Measurements from ENCODE around the gene PLCB3. TPM values are rescaled to one million over a fixed set of nuclear protein-coding genes. Genes with fewer than 3 reads are reported as not detected.

The PLCB3 gene
- polyA plus RNA-seq, 1 experiment, result 30.2 TPM

DNA sequence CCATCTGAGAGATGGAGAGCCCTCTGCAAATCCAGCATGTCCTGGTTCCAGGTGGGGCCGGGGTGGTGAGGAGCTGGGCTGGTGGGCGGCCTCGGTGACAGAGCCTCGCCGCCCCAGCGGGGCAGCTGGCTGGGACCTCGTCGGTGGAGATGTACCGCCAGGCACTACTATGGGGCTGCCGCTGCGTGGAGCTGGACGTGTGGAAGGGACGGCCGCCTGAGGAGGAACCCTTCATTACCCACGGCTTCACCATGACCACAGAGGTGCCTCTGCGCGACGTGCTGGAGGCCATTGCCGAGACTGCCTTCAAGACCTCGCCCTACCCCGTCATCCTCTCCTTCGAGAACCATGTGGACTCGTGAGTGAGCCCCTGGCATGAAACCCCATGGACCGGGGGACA is 7.0 kb downstream of the PLCB3 start:
- H3K4me3 ChIP-seq (ENCODE audit: low read depth, low read length), result no peak overlapping the region
- H3K36me3 ChIP-seq (ENCODE audit: control insufficient read depth, insufficient read depth, low read length), result peaks cover 41% of the 10 kb centered on the region
- TF ChIP-seq, protein P1, sequence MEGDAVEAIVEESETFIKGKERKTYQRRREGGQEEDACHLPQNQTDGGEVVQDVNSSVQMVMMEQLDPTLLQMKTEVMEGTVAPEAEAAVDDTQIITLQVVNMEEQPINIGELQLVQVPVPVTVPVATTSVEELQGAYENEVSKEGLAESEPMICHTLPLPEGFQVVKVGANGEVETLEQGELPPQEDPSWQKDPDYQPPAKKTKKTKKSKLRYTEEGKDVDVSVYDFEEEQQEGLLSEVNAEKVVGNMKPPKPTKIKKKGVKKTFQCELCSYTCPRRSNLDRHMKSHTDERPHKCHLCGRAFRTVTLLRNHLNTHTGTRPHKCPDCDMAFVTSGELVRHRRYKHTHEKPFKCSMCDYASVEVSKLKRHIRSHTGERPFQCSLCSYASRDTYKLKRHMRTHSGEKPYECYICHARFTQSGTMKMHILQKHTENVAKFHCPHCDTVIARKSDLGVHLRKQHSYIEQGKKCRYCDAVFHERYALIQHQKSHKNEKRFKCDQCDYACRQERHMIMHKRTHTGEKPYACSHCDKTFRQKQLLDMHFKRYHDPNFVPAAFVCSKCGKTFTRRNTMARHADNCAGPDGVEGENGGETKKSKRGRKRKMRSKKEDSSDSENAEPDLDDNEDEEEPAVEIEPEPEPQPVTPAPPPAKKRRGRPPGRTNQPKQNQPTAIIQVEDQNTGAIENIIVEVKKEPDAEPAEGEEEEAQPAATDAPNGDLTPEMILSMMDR (IDR thresholded peaks at IDR 0.05; ENCODE audit: insufficient read depth, low read depth, low read length), result no peak
- H3K27me3 ChIP-seq (ENCODE audit: control insufficient read depth, insufficient read depth, low read length), result no peaks in the 10 kb centered on the region
- DNase-seq (ENCODE audit: low read depth), result no peak
- POLR2A ChIA-PET, result no interaction called here
- CTCF ChIA-PET, result interaction anchor here (1.2 to 2.0 kb wide), 2 partner anchors 9 to 10 kb away, joined by 5 to 7 read pairs; no protein-coding TSS in a partner anchor

DNA sequence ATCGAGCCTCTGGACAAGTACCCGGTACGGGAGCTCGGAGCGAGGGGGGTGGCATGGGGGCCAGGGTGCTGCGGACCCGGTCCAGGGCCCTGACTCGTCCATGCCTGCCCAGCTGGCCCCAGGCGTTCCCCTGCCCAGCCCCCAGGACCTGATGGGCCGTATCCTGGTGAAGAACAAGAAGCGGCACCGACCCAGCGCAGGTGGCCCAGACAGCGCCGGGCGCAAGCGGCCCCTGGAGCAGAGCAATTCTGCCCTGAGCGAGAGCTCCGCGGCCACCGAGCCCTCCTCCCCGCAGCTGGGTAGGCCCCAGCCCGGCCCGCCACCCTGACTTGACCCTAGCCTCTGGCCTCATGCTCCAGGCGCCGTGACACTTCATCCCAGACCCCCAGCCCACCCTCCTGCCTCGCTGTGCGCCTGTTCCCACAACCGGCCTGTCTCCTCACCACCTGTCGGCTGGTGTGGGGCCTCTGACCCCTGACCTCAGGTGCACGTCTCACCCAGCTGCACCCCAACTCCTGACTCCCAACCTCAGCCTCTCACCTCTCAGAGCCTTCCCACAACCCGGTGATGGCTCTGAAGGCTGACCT is 7.7 kb downstream of the PLCB3 start:
- no peak for DNase-seq (ENCODE audit: low read depth)
- CTCF ChIA-PET, result interaction anchor here (0.8 kb wide), 1 partner anchor 45 kb away, joined by 3 read pairs; no protein-coding TSS in a partner anchor
- TF ChIP-seq, protein P1 (IDR thresholded peaks at IDR 0.05; ENCODE audit: insufficient read depth, low read depth, low read length), result no peak
- POLR2A ChIA-PET, result no interaction called here
- H3K36me3 ChIP-seq (ENCODE audit: control insufficient read depth, insufficient read depth, low read length), result peaks cover 47% of the 10 kb centered on the region
- H3K4me3 ChIP-seq (ENCODE audit: low read depth, low read length), result no peak overlapping the region
- no peaks in the 10 kb centered on the region for H3K27me3 ChIP-seq (ENCODE audit: control insufficient read depth, insufficient read depth, low read length)

DNA sequence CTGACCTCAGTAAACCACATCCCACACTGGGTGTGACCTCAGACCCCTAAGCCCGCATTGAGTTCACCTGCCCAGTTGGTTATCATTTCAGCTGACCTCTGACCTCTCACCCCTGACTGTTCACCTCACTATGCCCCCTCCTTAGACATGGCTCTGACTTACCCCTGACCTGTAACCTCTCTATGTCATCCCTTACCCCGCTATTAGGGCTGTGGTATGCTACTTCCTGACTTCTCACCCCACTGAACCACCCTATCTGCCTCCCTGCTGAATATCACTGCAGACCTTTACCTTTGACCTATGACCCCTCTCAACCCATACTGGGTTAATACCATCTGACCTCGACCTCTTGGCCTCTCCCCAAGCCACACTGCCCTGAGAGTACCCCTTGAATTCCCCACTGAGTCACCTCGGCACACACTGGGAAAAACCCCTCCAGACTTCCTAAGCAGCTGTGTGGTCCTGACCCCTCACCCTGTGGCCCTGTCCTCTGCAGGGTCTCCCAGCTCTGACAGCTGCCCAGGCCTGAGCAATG is 8.3 kb downstream of the PLCB3 start:
- Histone ChIP-seq H3K4me3 (ENCODE audit: low read depth, low read length) (no peak overlapping the region), H3K36me3 (ENCODE audit: control insufficient read depth, insufficient read depth, low read length) (peaks cover 51% of the 10 kb centered on the region), H3K27me3 (ENCODE audit: control insufficient read depth, insufficient read depth, low read length) (no peaks in the 10 kb centered on the region)
- ChIA-PET CTCF (interaction anchor here (0.8 kb wide), 1 partner anchor 45 kb away, joined by 3 read pairs; no protein-coding TSS in a partner anchor), POLR2A (no interaction called here)
- TF ChIP-seq, protein P1 (IDR thresholded peaks at IDR 0.05; ENCODE audit: insufficient read depth, low read depth, low read length), result no peak
- DNase-seq (ENCODE audit: low read depth), result no peak

DNA sequence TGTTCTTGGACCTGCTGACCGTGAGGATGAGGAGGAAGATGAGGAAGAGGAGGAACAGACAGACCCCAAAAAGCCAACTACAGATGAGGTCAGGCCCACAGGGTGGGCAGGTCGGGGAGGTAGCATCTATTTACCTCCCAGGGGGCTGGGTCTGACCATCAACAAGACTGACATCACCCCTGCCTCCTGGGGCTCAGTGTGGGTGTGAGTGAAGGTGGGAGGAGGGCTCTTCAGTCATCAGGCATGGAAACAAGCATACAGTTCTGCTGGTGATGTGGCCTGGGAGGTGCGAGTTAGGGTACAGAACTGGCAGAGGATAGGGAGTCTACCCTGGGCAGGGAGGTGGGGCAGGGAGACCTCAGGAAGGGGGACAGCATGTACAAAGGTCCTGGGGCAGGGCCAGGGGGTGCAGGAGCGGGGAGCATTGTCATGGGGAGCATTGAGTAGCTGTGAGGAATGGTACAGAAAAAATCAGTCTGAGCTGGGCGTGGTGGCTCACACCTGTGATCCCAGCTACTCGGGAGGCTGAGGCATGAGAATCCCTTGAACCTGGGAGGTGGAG is 8.9 kb downstream of the PLCB3 start:
- Histone ChIP-seq H3K36me3 (ENCODE audit: control insufficient read depth, insufficient read depth, low read length) (peaks cover 52% of the 10 kb centered on the region), H3K4me3 (ENCODE audit: low read depth, low read length) (no peak overlapping the region), H3K27me3 (ENCODE audit: control insufficient read depth, insufficient read depth, low read length) (no peaks in the 10 kb centered on the region)
- CTCF ChIA-PET, result interaction anchor here (0.8 to 6.5 kb wide), 4 partner anchors 9 to 45 kb away, joined by 3 to 56 read pairs (median 3); partner anchors contain the start of genes ESRRA and PLCB3
- no peak for DNase-seq (ENCODE audit: low read depth)
- POLR2A ChIA-PET, result no interaction called here
- TF ChIP-seq, protein P1 (IDR thresholded peaks at IDR 0.05; ENCODE audit: insufficient read depth, low read depth, low read length), result no peak

DNA sequence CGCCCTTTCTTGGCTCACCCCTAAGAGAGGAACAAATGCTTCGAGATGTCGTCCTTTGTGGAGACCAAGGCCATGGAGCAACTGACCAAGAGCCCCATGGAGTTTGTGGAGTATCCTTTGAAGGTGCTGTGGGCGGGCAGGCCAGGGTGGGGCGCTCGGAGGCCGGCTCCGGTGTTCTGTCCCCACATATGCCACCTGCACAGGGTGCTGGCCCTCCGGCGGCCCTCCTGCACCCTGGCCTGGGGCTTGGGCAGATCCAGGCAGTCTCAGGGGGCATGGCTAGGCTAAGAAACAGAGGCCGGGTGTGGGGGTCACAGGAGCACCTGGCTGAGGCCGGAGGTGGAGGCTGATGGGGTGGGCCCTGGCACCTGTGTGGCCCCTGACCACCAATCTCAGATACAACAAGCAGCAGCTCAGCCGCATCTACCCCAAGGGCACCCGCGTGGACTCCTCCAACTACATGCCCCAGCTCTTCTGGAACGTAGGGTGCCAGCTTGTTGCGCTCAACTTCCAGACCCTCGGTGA is 10.3 kb downstream of the PLCB3 start:
- Histone ChIP-seq H3K4me3 (ENCODE audit: low read depth, low read length) (no peak overlapping the region), H3K27me3 (ENCODE audit: control insufficient read depth, insufficient read depth, low read length) (no peaks in the 10 kb centered on the region), H3K36me3 (ENCODE audit: control insufficient read depth, insufficient read depth, low read length) (peaks cover 53% of the 10 kb centered on the region)
- ChIA-PET CTCF (interaction anchor here (1.1 to 6.5 kb wide), 2 partner anchors 9 to 10 kb away, joined by 3 to 56 read pairs; partner anchors contain the start of gene PLCB3), POLR2A (no interaction called here)
- TF ChIP-seq, protein P1 (IDR thresholded peaks at IDR 0.05; ENCODE audit: insufficient read depth, low read depth, low read length), result no peak
- no peak for DNase-seq (ENCODE audit: low read depth)
